GM12864 (cell line): Measurements from ENCODE around the gene DYRK1B.

Experiments used
- DNase-seq: peaks from one replicate; pipeline ENCODE4 v3.0.0-alpha.2; 2011; ENCODE audit warnings: low read depth
- H3K4me3 ChIP-seq: 2 replicates; pipeline ENCODE4 v1.5.1; 2011; ENCODE audit warnings: mild to moderate bottlenecking, low read depth, low read length, control low read depth
- TF ChIP-seq, protein P1 (sequence below): IDR thresholded peaks from 2 replicates; pipeline ENCODE4 v1.5.1; 2011; ENCODE audit warnings: low read depth, mild to moderate bottlenecking, moderate library complexity, low read length, control low read depth, inconsistent platforms; ENCODE audit errors: missing control alignments

Gene DYRK1B

GRCh38 chr19:39788244-39788643 lies 45.7 kb downstream of the DYRK1B start:
- TF ChIP-seq, protein P1, sequence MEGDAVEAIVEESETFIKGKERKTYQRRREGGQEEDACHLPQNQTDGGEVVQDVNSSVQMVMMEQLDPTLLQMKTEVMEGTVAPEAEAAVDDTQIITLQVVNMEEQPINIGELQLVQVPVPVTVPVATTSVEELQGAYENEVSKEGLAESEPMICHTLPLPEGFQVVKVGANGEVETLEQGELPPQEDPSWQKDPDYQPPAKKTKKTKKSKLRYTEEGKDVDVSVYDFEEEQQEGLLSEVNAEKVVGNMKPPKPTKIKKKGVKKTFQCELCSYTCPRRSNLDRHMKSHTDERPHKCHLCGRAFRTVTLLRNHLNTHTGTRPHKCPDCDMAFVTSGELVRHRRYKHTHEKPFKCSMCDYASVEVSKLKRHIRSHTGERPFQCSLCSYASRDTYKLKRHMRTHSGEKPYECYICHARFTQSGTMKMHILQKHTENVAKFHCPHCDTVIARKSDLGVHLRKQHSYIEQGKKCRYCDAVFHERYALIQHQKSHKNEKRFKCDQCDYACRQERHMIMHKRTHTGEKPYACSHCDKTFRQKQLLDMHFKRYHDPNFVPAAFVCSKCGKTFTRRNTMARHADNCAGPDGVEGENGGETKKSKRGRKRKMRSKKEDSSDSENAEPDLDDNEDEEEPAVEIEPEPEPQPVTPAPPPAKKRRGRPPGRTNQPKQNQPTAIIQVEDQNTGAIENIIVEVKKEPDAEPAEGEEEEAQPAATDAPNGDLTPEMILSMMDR = no peak
- no peak for DNase-seq
- no peak overlapping the region for H3K4me3 ChIP-seq

DNA sequence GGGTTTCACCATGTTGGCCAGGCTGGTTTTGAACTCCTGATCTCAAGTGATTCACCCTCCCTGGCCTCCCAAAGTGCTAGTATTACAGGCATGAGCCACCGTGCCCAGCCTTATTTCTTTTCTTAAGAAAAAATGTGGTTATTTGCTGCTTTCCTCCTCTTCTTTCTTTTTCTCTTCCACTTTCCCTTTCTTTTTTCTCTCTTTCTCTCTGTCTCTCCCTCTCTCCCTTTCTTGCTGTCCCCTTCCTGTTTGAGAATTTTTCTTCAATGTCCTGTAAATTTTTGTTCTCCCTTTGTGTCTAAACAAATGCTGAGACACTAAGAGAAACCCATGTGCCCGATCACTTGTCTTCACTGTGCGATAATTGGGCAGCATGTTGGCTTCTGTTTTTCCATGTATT lies 53.1 kb downstream of the DYRK1B start:
- no peak overlapping the region for H3K4me3 ChIP-seq
- TF ChIP-seq, protein P1 = no peak
- DNase-seq = no peak

DNA sequence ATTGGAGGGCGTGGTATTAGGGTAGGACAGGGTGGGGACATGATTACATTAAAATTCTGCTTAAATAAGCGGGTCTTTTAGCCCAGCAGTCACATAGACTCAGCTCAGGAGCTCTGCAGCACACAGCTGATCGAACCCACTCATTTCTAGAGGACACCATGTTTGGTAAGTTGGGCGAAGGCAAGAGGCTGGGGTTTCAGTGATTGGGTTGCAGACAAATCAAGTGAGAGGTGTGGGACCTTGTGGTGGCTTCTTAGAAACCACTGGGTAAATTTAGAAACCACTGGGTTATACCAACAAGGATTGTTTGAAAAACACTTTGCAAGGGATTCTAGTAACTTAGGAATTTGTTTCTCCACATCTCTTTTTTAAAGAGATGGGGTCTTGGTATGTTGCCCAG lies 55.2 kb downstream of the DYRK1B start, which contains the start of gene LEUTX:
TSS of gene LEUTX (plus strand) at position 92 of the 400 bp plus-strand sequence. CDS start at position 159, 67 bp downstream.
- TF ChIP-seq, protein P1 = no peak
- no peak within 1 kb of the TSS for H3K4me3 ChIP-seq
- no peak for DNase-seq
